NCI-H1694 treated with DMSO at 0.1 percent for 48 hours (cell line): ENCODE data around the gene TARS1.

Source experiments
- DNase-seq: peaks from one replicate; lab custom pipeline; 2025; lab: John Stamatoyannopoulos, UW

The TARS1 gene

DNA sequence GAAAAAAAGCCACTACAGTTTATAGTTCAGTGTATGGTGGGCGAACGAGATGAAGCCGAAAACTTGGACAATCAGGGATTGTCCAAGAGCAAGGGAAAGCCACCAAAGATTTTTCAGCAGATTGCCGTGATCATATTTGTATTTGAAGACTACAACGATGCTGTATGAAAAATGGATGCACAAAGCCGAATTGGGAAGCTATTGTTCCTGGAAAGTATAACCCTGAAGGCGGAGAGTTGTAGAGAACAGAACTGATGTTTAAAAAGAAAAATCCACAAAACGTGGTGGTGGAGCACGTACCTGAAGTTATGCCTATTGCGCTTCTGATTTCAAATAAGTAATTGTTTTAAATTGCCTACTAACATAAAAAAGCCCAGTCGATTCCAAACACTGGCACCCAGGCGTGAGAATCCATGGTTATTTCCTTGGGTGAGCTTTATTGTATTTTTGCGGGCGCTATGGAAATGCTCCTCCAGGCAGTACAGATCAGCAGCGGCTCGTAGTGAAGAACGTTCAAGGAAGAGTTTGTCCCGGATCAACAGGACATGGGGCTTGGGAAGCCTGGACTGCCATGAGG, 772 bp upstream of the TARS1 start:
- no peak for DNase-seq

DNA sequence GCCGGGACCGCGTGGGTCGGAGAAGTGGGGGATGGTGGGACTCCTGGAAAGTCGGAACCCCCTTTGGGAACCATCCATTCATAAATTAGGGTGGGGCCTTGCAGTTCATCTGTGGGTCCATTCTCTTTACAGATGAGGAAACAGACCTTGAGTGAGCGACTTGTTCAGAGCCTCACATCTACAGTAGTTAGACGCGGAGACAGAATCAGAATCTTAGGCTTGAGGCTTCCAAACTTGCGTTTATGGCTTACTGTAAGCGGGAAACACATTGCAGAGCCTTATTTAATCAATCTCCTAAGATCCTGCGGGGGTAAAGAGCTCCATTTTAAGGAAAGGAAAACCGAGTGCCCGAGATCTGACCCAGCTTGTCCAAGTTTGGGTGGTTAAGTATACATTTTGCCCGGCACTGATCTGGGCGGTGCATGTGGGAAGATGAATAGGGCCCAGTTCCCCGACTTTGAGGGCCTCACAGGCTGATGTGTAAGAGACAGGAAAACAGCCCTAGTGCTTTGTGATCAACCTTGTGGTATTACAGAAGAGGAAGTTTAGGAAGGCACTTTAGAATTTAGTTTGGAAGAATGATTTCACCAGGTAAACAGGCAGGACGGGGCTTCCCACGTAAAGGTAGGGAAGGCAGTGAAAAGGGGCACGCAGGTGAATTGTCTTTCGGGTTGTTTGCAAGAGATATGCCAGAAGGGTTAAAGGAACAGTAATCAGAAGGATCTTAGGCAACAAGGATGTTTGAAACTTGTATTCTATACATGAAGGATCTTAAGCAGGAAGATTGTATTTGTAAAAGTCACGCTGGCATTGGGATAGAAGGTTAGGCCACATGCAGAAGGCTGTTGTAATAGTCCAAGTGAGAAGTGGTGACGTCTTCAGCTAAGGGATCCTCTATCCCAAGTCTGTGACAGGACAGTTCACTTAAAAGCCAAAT, 744 bp downstream of the TARS1 start:
- DNase-seq = peak; percentile 45

DNA sequence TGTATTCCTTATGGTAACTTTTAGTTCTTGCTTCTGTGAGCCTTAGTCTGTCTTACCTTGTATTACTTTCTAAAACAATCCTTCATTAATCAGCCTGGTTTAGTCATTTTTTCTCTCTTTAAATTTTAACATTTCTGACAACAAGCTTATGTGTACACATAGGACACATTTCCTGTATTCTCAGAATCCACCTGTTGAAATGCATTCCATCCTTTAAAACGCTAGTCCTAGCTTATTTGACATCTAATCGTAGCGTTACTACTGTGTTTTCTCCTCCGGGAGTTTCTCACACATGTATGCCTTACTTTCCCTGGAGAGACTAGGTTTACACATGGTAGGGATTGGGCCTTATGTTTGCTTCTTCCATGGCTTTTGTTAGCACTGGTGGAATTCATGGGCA, 3.8 kb downstream of the TARS1 start:
- no peak for DNase-seq

DNA sequence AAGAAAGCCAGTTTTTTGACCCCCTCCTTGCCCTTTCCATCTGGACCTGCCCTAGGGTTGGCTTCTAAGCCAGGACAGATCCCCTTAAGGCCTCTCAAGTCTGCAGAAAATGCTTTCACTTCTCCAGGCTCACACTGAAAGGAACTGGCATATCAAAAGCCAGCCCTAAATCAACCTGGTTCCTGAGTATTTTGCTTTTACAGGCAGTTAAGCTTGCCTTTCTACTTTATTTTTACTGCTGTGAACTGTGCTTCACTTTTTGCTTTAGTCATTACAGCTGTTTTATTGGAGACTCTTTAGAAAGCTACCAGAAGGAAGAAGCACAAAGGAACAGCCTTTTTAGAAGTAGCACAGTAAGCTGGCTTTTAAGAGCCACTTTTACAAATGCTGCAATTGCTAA, 5.0 kb downstream of the TARS1 start:
- no peak for DNase-seq

DNA sequence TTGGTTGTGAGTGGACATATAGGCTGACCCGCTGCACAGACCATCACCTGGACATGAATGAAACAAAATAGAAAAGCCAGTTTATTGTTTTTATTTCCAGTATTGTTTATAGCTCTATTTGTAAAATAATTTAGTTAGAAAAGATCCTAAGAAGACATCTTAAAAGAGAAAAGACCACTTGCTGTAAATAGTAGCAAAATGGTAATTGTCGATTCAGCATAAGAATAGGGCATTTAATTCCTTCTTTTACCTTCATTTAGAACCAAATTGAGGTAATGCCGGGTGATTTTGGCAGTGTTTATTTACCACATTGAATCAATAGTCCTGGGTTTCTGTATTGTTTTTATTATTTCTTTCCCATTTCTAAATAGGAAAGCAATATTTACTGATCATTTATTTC, 7.4 kb downstream of the TARS1 start:
- no peak for DNase-seq

DNA sequence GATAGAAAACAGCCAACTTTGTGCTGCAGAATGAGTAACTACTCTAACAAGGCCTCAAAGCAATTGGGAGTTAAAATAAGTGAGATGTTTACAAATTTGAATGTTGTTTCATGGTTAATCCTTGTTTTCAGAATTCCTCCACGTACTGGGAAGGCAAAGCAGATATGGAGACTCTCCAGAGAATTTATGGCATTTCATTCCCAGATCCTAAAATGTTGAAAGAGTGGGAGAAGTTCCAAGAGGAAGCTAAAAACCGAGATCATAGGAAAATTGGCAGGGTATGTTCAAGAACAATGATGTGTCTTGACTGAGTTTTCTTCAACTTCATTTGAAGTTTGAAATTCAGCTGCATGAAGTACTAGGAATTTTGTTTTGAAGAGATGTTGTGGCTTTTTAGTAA, 16.4 kb downstream of the TARS1 start:
- DNase-seq = no peak

DNA sequence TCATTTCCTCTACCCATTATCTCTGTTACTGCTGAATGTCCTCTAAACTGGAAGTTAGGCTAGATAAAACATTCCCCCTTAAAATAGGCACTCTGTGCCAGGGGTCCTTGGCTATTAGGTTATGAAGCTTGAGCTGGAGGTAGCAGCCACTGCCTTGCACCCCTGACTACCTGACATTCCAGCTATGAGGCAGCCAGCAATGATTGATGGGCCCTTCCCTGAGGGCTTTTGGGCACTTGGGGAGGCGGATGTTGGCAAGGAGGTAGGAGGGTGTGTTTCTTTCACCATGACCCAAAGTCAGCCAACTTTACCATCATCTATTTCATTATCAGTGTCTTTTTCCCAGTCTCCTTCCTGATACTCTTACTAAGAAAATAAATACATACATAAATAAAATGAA, 17.1 kb downstream of the TARS1 start:
- DNase-seq = no peak

DNA sequence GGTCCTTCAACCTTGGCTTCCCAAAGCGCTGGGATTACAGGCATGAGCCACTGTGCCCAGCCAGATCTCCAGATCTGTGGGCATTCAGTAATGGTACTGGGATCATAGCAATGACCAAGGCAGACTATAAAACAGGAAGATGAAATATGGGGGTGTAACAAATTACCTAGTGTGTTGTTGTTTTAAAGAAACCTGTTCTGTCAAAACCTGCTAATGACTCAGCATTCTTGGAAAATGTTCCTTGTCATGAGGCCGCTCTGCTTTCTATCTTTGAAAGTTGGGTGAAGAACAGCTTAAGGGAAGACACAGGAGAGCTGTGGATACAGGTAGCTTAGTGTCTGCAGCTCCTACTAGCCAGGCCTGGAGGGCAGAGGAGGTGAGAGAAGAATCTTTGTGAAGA, 19.4 kb downstream of the TARS1 start:
- no peak for DNase-seq

DNA sequence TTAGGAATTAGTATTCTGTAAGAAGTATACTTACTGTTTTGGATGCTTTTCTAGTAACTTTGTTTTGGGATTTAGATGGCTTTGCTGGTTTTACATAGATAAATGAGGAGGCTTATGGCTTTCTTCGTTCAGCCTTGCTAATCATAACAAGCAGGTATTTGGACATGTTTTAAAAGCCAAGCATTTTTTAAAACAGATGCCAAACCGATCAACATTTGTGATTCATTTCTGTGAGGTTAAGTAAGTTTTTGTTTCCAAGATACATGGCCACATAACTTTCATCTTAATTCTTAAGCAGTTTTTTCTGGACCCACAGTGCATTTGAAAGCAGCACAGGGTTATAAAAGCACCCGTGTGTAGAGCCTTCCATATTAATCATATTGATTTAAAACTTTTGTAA, 21.7 kb downstream of the TARS1 start:
- no peak for DNase-seq

DNA sequence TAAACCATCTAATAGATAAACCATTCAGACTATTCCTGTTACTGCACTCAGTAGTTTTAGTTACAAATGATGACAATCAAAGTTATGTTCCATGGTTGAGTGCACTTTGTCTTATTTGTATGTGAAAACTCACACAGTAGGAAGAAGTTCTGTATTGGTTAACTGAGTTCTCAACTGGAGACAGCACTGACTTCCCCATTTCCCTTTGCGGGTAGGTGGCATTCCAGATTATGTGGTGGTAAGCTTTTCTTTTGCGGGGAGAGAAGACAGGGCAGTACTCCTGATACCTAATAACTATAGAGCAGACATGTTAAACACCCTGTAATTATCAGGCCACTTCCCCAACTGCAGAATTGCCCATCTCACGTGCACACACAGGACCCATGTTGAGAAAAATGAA, 24.4 kb downstream of the TARS1 start:
- no peak for DNase-seq

DNA sequence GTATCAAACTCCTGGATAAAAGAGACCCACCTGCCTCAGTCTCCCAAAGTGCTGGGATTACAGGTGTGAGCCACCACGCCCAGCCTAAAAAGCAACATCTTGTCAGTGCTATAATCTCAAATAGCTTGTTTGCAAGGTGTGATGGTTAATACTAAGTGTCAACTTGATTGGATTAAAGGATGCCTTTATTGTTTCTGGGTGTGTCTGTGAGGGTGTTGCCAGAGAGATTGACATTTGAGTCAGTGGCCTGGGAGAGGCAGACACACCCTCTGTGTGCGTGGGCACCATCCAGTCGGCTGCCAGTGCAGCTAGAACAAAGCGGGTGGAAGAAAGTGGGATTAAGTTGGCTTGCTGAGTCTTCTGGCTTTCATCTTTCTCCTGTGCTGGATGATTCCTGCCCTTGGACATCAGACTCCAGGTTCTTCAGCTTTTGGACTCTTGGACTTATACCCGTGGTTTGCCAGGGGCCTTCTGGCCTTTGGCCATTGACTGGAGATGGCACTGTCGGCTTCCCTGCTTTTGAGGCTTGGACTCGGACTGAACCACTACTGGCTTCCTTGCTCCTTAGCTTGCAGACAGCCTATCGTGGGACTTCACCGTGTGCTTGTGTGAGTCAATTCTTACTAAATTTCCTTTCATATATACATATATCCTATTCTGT, 28.1 kb downstream of the TARS1 start:
- DNase-seq = no peak

DNA sequence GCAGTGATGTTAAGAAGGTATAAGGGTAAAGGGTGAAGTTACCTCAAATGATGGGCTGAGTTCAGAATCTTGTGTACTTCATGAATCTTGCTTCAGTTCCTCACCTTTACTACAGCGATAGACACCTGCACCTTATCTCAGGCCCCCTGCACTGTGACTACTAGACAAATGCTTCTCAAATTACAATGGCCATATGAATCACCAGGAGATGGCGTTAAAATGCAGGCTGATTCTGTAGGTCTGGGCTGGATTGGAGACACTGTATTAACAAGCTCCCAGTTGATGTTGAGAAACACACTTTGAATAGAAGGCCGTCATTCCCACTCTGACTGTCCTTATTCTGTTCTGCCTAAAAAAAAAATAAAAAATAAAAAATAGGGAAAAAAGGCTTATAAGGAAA, 29.8 kb downstream of the TARS1 start:
- peak; percentile 37 for DNase-seq

DNA sequence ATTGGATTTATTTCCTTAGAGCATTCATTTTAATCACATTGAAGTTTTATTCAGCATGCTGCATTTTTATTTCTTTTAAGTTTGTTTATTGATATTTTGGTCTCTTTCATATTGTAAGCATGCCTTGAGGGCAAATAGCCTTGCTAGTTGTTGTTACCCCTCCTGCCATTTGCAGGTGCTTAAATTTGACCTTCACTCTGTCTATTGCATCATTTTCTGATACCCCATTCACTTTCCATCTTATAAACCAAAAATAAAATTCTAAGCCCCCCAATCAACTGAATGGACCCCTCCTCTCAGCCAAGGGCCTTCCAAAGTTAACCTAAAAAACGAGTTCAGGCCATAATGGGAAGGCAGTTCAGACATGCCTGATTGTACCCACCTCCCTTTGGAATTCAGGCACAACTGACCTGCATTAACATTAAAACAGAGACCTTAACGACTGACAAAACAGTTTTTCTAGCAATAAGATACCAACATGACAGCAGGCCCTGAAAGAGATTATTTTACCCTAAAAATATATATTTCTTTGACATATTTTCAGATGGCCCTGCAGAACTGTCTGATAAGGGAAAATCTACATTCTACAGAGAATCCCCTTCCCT, 32.1 kb downstream of the TARS1 start:
- DNase-seq = no peak

DNA sequence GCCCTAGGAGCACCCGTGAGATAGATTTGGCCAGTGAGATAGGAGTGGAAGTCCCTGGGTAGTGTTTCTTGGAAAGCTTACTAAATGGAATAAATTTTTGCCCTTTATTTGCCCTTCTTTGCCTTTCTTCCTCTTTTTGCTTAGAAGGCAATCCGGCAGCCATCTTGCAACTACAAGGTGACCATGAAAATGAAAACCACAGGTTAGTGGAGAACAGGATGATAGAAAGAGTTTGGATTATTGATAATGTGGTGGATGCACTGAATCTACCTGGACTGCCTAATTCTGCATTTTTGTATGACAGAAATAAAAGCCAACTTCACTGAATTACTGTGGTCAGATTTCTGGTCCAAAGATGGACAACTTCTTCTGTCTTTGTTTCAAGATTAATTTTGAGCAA, 33.2 kb downstream of the TARS1 start:
- no peak for DNase-seq

DNA sequence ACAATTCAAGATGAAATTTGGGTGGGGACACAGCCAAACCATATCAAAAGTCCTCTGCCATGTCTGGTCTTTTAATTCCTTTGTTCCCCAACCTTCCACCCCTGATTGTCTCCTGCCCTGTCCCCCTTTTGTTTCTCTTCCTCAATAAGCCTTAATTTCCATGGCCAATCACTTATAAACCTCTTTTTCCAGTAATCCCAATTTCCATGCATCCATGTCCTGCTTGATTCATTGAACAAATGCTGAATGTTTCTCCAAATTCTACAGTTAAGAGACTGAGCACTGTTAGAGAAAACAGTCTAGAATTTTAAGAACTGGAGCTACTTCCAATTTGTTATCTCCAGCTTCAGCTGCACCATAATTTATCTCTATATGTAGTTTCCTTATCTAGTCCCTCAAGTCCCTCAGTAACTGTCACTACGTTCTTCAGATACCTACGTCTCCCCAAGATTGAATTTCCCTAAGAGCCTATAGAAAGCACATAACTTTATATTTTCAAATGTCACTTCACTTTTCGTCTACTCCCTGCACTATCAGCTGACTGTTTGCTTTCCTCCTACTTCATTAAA, 34.2 kb downstream of the TARS1 start:
- DNase-seq = no peak

DNA sequence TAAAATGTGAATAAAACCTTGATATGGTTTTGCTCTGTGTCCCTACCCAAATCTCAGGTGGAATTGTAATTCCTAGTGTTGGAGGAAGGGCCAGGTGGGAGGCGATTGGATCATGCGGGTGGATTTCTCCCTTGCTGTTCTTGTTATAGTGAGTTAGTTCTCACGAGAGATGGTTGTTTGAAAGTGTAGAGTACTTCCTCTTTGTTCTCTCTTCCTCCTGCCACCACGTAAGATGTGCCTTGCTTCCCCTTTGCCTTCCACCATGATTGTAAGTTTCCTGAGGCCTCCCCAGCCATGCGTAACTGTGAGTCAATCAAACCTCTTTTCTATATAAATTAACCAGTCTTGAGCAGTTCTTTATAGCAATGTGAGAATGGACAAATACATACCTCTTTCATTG, 34.9 kb downstream of the TARS1 start:
- no peak for DNase-seq

DNA sequence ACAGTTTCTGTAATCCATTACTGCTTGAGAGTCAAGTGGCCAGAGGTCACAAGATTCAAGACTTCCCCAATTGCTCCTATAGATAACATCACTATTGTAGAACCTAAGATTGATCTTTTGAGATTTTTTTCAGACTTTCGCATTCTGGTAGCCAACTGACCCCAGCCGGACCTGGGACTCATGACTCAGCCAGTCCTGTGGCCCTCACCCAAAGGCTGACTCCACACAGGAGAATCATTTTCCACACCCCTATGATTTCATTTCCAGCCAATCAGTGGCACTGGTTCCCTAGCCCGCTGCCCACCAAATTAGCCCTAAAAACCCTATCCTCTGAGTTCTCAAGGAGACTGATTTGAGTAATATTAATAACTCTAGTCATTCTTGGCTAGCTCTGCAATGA, 36.2 kb downstream of the TARS1 start:
- DNase-seq = no peak

DNA sequence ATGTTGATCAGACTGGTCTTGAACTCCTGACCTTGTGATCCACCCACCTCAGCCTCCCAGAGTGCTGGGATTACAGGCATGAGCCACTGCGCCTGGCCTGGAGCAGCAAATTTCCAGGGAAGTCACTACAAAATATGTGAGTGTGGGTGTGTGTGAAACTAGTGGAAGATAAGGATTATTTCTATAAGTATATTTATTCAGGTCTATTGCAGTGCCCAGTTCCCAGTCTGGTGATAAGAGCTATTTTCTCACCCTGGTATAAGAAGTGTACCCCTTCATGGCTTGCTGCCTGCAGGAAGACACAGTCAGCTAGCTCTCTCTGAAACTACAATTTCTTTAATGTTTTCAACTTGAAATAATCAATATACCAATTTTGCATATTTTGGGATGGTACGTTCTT, 37.1 kb downstream of the TARS1 start:
- DNase-seq = no peak

DNA sequence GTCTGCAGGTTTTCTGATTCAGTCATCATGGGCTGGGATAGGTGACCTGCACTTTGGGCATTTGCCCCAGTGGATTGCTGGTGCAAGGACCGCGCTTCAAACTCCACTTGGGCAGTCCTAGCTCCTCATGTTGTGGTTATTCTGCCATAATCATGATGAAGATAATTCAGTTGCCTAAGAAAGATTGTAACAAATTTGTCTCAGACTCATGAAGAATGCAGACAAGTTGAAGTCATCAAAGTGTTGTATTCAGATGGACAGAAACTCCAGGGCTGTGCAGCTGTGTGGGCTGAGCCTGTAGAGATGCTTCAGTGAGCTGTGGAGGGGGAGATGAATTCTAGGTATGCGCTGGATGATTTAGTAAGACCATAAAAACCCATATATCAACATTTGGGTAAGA, 38.5 kb downstream of the TARS1 start:
- no peak for DNase-seq

DNA sequence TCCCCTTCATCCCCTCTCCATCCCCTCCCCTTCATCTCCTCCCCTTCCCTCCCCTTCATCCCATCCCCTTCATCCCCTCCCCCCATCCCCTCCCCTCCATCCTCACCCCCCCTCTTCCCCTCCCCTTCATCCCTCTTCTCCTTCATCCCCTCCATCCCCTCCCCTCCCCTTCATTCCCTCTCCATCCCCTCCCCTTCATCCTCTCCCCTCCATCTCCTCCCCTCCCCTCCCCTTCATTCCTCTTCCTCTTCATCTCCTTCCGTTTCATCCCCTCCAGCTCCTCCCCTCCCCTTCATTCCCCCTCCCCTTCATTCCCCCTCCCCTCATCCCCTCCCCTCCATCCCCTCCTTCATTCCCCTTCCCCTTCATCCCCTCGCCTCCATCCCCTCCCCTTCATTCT, 40.1 kb downstream of the TARS1 start:
- DNase-seq = no peak

DNA sequence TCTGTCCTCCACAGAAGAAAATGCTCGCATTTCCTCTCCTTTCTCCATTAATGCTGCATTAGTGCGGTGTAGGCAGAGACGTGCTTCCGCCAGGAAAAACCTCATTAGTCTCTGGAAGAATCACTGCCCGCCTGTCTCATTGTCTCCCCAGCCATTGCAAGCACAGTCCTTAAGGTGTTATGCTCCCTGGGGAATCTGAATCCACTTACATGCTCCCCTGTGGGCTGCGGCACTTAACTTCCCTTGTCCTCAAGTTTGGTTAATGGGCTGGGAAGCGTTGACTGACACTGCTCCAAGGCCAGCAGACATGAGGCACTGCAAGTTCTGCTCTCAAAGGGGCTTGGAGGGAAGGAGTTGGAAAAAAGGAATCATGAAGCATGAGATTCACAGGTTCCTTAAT, 41.6 kb downstream of the TARS1 start:
- DNase-seq = no peak

DNA sequence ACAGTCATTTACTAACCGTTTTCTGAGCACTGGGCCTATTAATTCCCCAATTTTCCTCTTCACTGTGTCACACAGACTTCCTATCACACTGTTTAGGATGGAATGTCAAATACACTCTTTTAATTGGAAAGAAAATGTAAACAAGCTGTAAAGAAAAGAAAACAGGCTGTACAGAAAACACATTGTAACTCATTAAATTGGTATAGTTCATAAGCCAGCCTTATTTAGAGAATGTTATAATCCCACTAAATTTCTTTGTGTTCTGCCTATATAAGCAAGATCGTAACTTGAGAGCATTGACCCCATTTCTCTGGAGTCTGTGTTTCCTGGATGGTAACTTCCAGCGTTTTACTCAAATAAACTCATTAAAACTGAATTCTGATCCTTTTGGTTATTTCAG, 46.5 kb downstream of the TARS1 start:
- DNase-seq = no peak
